ENCODE results near the gene KCNIP4.

GRCh38 chr4:21735866-21736265 is 212.7 kb downstream of the KCNIP4 start:
- TF ChIP-seq EZH2 (IDR thresholded peaks at IDR 0.05) (no peak), POLR2AphosphoS5 (IDR thresholded peaks at IDR 0.05; ENCODE audit: borderline replicate concordance, low read depth, low read length) (no peak), FOXP2 (optimal IDR thresholded peaks at IDR 0.05; ENCODE audit: control extremely low read depth, extremely low read length, insufficient read depth) (no peak)
